ENCODE data around the gene PRKG1. TPM values are rescaled to one million over a fixed set of nuclear protein-coding genes. Genes with fewer than 3 reads are reported as not detected.
"Not testable (repeated sequence)": the region's sequence is repeated elsewhere in the genome, so short reads cannot be mapped to it uniquely, and the experiment has no call there.

Gene PRKG1
- total RNA-seq, 2 experiments from 2014 or later, result not detected

DNA sequence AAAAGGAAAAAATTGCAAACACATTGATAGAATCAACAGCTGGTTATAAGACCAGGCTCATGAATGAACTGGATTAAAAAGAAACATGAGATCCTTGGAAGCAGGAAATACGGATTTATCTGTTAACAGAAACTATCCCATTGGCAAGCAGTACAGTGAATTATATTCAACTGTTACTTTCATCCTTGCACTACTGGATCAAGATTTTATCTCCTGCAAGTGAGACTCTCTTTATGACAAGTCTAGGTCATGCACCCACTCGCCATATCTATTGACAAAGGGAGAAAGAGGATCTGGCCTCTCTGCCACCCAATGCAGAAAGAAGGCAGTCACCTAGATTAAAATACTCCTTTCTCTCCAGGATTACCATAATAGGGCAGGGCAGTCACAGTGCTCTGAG is 583.7 kb downstream of the PRKG1 start:
- Mint-ChIP-seq H3K4me3 (no peak overlapping the region), H3K27ac (no peak overlapping the region), H3K9me3 (no peaks in the 10 kb centered on the region), H3K4me1 (no peaks in the 10 kb centered on the region), H3K36me3 (no peaks in the 10 kb centered on the region), H3K27me3 (peaks cover 17% of the 10 kb centered on the region)
- DNase-seq, result no peak

DNA sequence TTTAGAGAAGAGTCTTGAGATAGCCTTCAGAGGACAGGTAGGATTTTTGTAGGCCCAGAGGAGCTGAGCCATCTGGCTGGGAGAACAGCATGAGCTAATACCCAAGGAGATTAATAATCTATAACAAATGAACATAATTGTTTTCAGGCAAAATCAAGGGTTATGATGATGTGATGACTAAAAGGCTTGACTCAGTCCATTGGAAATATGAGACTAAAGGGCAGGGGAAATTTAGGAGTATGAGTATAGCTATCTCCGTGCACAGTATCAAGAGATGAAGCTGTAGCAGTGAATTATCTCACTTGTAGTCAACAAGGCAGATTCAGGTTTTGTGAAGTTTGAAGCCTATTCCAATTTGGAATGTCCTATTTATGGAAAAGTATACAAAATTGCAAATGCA is 585.1 kb downstream of the PRKG1 start:
- no peaks in the 10 kb centered on the region for H3K36me3 Mint-ChIP-seq
- H3K9me3 Mint-ChIP-seq, result no peaks in the 10 kb centered on the region
- DNase-seq, result no peak
- H3K27me3 Mint-ChIP-seq, result peaks cover 14% of the 10 kb centered on the region
- no peak overlapping the region for H3K27ac Mint-ChIP-seq
- H3K4me1 Mint-ChIP-seq, result no peaks in the 10 kb centered on the region
- no peak overlapping the region for H3K4me3 Mint-ChIP-seq

DNA sequence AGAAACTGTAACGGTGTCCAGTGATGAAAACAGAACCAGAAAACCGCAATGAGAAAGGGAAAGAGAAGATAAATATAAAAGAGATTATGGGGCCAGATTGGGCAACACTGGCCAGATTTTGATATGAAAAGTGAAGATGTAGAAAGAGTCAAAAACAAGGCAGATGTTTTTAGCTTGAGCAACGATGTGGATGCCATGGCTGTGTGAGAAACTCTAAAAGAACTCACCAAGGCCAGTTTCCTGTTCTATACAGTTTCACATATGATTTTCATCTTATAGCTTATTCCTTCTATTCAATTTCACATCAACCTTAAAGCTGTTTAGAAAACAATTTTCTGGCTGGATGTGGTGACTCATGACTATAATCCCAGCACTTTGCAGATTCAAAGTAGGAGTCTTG is 588.8 kb downstream of the PRKG1 start:
- no peak overlapping the region for H3K27ac Mint-ChIP-seq
- no peak for DNase-seq
- H3K9me3 Mint-ChIP-seq, result no peaks in the 10 kb centered on the region
- H3K4me3 Mint-ChIP-seq, result no peak overlapping the region
- H3K36me3 Mint-ChIP-seq, result no peaks in the 10 kb centered on the region
- H3K4me1 Mint-ChIP-seq, result no peaks in the 10 kb centered on the region
- H3K27me3 Mint-ChIP-seq, result peaks cover 17% of the 10 kb centered on the region

DNA sequence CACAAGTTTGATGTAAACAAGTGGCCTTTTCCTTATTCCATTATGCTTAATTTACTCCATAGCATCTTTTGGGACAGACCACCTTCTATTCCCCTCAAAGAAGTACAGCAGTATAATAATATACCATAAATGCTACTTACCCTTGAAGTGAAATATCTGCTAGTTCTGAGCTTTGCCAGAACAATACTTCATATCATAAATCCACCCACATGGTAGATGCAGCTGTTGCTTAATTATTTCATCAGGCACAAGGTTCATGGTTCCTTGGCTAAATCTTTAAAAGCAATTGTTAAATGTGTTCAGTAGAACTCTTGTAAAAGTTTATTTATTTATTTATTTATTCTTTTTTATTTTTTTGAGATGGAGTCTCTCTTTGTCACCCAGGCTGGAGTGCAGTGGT is 592.2 kb downstream of the PRKG1 start:
- DNase-seq, result no peak
- Mint-ChIP-seq H3K36me3 (no peaks in the 10 kb centered on the region), H3K9me3 (no peaks in the 10 kb centered on the region), H3K4me1 (no peaks in the 10 kb centered on the region), H3K27me3 (peaks cover 23% of the 10 kb centered on the region), H3K27ac (no peak overlapping the region), H3K4me3 (no peak overlapping the region)

DNA sequence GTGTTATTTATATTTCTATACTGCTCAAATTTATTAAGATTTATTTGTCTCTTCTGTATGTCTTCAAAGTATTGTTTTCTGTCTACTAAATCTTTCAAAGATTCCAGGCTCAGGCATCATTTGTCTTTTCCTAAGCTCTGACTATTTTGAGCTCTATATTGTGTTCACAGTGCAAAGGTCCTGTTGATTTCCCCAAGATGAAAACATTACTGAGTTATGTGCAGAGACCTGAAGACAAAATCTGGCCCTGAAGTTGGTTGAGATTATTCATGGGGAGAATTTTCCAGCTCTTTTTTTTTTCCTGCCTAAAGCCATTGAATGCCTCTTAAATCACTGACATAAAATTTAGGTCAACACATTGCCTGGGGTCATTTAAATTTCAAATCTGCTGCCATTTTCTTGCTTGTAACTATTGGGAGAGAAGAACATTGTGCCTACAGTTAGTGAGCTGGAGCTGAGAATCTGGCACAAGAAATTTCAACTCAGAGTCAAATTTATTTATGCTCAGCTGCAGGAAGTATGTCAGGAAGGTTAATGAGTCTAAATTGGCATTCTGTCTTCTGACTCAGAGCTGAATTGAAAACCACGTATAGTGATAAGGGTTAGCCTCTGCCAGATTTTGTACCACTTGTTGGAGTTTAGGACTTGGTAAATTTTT is 593.5 kb downstream of the PRKG1 start:
- DNase-seq, result no peak
- H3K4me1 Mint-ChIP-seq, result no peaks in the 10 kb centered on the region
- peaks cover 25% of the 10 kb centered on the region for H3K27me3 Mint-ChIP-seq
- H3K36me3 Mint-ChIP-seq, result peaks cover 2% of the 10 kb centered on the region
- H3K27ac Mint-ChIP-seq, result no peak overlapping the region
- H3K9me3 Mint-ChIP-seq, result peaks cover 3% of the 10 kb centered on the region
- H3K4me3 Mint-ChIP-seq, result no peak overlapping the region

DNA sequence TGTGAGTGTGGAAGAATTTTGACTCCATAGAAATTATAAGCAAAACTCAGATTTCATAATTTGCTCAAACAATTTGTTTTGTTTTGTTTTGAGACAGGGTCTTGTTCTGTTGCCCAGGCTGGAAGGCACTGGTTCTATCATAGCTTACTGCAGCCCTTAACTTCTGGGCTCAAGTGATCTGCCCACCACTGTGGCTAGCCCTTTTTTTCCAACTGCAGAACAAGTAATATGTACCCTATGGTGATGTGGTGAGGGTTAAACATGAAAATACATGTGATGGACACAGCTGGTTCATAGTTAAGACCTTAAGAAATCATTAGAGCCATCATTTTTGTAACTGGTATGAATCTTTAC is 594.0 kb downstream of the PRKG1 start:
- no peak overlapping the region for H3K27ac Mint-ChIP-seq
- H3K27me3 Mint-ChIP-seq, result peaks cover 29% of the 10 kb centered on the region
- no peak overlapping the region for H3K4me3 Mint-ChIP-seq
- peaks cover 2% of the 10 kb centered on the region for H3K36me3 Mint-ChIP-seq
- H3K4me1 Mint-ChIP-seq, result no peaks in the 10 kb centered on the region
- peaks cover 3% of the 10 kb centered on the region for H3K9me3 Mint-ChIP-seq
- no peak for DNase-seq

DNA sequence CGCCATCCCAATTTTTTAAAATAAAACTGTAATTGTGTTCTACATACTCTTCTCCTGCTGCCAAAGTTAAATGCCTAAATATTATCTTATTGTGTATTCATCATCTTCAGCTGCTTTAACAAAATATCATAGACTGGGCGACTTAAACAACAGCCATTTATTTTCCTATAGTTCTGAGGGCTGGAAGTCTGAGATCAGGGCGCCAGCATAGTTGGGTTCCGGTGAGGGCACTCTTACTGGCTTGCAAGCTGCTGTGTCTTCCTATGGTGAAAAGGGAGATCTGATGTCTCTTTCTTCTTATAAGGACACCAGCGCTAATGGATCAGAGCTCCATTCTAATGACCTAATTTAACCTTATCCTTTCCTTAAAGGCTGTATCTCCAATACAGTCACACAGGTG is 594.8 kb downstream of the PRKG1 start:
- Mint-ChIP-seq H3K9me3 (peaks cover 3% of the 10 kb centered on the region), H3K4me1 (no peaks in the 10 kb centered on the region), H3K36me3 (peaks cover 2% of the 10 kb centered on the region), H3K27me3 (peaks cover 30% of the 10 kb centered on the region), H3K27ac (no peak overlapping the region), H3K4me3 (no peak overlapping the region)
- DNase-seq, result no peak

DNA sequence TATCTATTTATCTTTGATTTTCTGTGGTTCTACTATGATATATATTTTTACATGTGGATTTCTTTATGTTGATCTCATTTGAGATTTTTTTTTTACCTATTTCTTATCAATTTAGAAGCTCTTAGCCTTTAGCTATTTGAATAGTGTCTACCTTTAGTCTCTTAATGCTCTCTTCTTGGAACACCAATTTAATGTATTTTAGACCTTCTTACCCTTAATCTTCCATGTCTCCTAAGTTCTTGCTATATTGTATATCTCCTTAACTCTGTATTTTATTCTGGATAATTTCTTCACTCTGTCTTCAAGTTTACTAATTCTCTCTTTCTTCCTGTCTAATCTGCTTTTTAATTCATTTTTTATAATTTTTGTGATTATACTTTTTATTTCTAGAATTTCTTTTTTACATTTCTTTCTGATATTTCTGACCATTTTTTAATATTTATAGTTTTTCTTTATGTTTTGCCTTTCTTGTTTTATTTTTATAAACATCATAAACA is 597.8 kb downstream of the PRKG1 start:
- no peak for DNase-seq
- Mint-ChIP-seq H3K9me3 (peaks cover 3% of the 10 kb centered on the region), H3K4me3 (no peak overlapping the region), H3K4me1 (no peaks in the 10 kb centered on the region), H3K36me3 (peaks cover 2% of the 10 kb centered on the region), H3K27me3 (peaks cover 39% of the 10 kb centered on the region), H3K27ac (no peak overlapping the region)

DNA sequence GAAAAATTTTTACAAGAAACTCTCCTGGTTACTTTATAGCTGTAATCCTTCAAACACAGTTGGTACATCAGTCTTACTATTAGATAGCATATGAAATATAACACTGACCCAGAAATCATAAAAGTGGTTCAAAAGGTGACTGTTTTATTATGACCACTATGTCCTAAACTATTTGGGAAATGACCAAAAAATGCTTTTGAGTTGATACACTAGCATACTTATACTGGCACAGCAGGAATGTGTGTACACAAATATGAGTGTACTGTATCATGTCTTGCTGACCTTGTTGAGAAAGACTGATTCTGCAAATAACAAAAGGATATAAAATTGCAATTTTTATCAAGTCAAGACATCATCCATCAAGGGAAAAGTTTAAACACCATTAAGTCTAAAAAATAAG is 600.8 kb downstream of the PRKG1 start:
- Mint-ChIP-seq H3K27ac (no peak overlapping the region), H3K36me3 (peaks cover 2% of the 10 kb centered on the region), H3K4me3 (no peak overlapping the region), H3K27me3 (peaks cover 45% of the 10 kb centered on the region), H3K4me1 (no peaks in the 10 kb centered on the region), H3K9me3 (peaks cover 3% of the 10 kb centered on the region)
- DNase-seq, result no peak

DNA sequence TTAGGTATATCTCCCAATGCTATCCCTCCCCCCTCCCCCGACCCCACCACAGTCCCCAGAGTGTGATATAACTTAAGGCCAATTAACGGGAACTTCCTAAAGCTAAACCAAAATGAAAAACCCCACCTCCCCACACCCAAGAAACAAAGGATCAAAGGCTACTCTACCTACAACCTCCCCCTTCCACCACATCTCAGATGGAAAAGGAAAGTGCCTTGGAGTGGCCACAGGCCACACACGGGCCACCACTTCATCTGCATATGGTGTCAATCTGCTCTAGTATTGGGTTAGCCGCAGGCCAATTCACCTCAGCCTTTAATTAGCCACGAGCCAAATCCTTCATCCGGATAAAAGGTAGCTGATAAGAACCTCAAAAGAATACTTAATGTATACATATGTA is 605.6 kb downstream of the PRKG1 start:
- H3K4me1 Mint-ChIP-seq, result no peaks in the 10 kb centered on the region
- no peak overlapping the region for H3K27ac Mint-ChIP-seq
- no peak for DNase-seq
- no peak overlapping the region for H3K4me3 Mint-ChIP-seq
- H3K36me3 Mint-ChIP-seq, result no peaks in the 10 kb centered on the region
- peaks cover 34% of the 10 kb centered on the region for H3K27me3 Mint-ChIP-seq
- H3K9me3 Mint-ChIP-seq, result no peaks in the 10 kb centered on the region

DNA sequence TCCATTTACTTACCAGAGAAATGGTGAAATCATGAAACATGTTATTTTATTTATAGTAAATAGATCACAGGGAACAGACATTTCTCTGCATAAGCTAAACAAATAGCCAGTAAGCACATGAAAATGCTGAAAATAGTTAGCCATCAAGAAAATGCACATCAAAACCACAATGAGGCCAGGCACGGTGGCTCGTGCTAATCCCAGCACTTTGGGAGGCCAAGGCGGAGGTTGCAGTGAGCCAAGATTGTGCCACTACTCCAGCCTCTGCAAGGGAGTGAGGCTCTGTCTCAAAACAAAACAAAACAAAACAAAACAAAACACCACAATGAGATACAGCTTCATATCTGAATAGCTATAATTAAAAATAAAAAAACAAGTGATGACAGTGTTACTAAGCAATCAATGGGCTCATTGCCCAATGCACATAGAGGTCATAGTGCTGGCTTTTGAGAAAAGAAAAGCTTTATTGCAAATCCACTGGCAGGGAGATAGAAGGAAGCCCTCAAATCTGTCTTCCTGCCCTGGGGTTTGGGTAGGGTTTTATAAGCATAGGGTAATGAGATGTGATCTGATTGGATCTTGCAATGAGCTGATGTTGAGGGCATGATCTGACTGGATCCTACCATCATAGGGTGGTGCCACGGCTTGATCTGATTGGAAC is 608.9 kb downstream of the PRKG1 start:
- no peak for DNase-seq
- Mint-ChIP-seq H3K36me3 (no peaks in the 10 kb centered on the region), H3K4me1 (no peaks in the 10 kb centered on the region), H3K4me3 (no peak overlapping the region), H3K27me3 (peaks cover 15% of the 10 kb centered on the region), H3K9me3 (no peaks in the 10 kb centered on the region), H3K27ac (no peak overlapping the region)

DNA sequence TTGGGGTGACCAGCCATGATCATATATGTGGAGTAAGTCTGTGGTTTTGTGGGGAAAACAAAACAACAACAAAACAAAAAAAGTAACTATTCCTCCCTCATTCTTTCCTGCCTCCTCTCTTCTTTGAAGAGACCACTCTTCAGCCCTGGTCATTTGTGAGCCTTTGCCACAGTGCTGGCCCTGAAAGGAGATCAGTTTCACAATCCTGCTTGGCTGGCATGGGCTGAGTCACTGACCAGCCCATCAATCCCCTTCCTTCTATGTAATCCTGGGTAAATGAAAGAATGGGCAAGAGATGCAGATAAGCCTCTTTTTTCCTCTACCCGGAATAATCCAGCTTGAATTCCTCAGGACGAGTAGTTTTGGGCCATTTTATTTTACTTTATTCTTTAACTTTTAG is 611.5 kb downstream of the PRKG1 start:
- no peak for DNase-seq
- H3K27me3 Mint-ChIP-seq, result no peaks in the 10 kb centered on the region
- H3K27ac Mint-ChIP-seq, result no peak overlapping the region
- H3K36me3 Mint-ChIP-seq, result peaks cover 2% of the 10 kb centered on the region
- H3K4me1 Mint-ChIP-seq, result no peaks in the 10 kb centered on the region
- no peaks in the 10 kb centered on the region for H3K9me3 Mint-ChIP-seq
- no peak overlapping the region for H3K4me3 Mint-ChIP-seq

DNA sequence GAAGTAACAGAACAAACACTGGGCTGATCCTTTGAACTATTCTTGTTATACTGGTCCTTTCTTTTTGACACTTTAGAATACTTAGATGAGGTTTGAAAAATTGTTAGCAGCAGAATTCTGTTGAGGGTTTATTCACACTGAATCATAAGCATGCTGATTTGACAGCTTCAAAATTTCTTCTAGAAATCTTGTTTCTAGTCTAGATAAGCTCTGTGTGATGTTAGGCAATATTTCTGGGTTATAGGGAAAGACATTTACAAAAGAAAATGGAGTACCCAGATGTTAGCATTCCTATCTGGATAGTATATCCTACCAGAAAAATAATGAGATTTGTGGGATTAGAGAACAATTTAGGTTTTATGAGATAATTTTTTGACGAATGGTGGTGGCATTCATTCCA is 613.0 kb downstream of the PRKG1 start:
- DNase-seq, result no peak
- Mint-ChIP-seq H3K27ac (no peak overlapping the region), H3K27me3 (no peaks in the 10 kb centered on the region), H3K36me3 (peaks cover 2% of the 10 kb centered on the region), H3K9me3 (no peaks in the 10 kb centered on the region), H3K4me3 (no peak overlapping the region), H3K4me1 (no peaks in the 10 kb centered on the region)

DNA sequence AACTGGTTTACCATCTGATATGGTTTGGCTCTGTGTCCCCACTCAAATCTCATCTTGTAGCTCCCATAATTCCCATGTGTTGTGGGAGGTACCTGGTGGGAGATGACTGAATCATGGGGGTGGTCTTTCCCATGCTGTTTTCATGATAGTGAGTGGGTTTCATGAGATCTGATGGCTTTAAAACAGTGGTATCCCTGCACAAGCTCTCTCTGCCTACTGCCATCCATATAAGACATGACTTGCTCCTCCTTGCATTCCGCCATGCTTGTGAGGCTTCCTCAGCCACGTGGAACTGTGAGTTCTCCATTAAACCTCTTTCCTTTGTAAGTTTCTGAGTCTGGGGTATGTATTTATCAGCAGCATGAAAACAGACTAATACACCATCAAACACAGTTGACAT is 614.5 kb downstream of the PRKG1 start:
- not testable (repeated sequence) for H3K4me3 Mint-ChIP-seq, H3K4me1 Mint-ChIP-seq, H3K27me3 Mint-ChIP-seq, DNase-seq, H3K27ac Mint-ChIP-seq, H3K36me3 Mint-ChIP-seq, H3K9me3 Mint-ChIP-seq

DNA sequence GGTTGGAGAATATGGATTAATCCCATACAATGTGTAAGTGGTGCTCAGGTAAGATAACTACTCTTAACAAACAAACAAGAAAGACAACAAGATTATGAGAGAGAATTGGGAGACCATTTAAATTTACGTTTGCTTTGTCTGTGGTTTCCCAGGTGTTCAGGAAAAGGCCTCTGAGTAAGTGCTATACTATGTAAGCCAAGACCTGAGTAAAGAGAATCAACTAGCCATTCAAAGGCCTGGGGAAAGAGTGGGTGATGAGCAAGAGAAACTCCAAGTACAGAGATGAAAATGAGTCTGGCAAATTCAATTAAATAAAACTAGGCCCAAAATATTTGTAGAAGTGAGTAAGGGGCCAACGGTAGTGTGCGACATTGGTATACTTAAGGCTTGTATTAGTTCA is 615.2 kb downstream of the PRKG1 start:
- Mint-ChIP-seq H3K4me1 (no peaks in the 10 kb centered on the region), H3K9me3 (no peaks in the 10 kb centered on the region), H3K27ac (no peak overlapping the region), H3K27me3 (no peaks in the 10 kb centered on the region), H3K4me3 (no peak overlapping the region), H3K36me3 (peaks cover 2% of the 10 kb centered on the region)
- no peak for DNase-seq

DNA sequence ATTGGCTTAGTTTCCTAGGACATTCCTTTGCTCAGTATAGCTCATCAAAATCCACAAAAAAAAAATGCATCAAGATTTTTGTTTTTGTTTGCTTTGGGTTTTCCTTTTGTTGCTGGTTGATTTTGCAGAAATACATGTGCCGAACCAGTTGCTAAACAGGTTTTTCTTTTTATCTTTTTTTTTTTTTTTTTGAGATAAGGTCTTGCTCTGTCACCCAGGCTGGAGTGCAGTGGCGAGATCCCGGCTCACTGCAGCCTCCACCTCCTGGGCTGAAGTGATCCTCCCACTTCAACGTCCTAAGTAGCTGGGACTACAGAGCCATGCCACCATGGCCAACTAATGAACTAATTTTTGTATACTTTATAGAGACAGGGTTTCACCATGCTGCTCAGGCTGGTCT is 616.8 kb downstream of the PRKG1 start:
- no peak overlapping the region for H3K27ac Mint-ChIP-seq
- H3K4me3 Mint-ChIP-seq, result no peak overlapping the region
- no peaks in the 10 kb centered on the region for H3K27me3 Mint-ChIP-seq
- H3K9me3 Mint-ChIP-seq, result no peaks in the 10 kb centered on the region
- no peak for DNase-seq
- peaks cover 9% of the 10 kb centered on the region for H3K36me3 Mint-ChIP-seq
- H3K4me1 Mint-ChIP-seq, result peaks cover 12% of the 10 kb centered on the region

Measured in activated naive CD8-positive, alpha-beta T cell treated with anti-CD3 and anti-CD28 coated beads for 36 hours (primary cell).